Measurements from ENCODE around the gene STX16. TPM values are rescaled to one million over a fixed set of nuclear protein-coding genes. Genes with fewer than 3 reads are reported as not detected.

The STX16 gene
- total RNA-seq, 1 experiment from 2014 or later: 44.5 TPM

- Histone ChIP-seq H3K4me3 (ENCODE audit: low read depth, low read length, poor library complexity, severe bottlenecking) (no peak overlapping the region), H3K27ac (ENCODE audit: low read depth, low read length, poor library complexity, severe bottlenecking) (no peak overlapping the region), H3K36me3 (ENCODE audit: insufficient read depth, low read length, poor library complexity, severe bottlenecking) (no peaks in the 10 kb centered on the region), H3K4me1 (ENCODE audit: insufficient read depth, low read length, poor library complexity, severe bottlenecking) (peaks cover 5% of the 10 kb centered on the region), H3K9me3 (ENCODE audit: low read depth, low read length, poor library complexity, severe bottlenecking) (no peaks in the 10 kb centered on the region), H3K27me3 (replicated peaks; ENCODE audit: insufficient read depth, low read depth, low read length, poor library complexity) (no peaks in the 10 kb centered on the region)
- ChIA-PET POLR2A (ENCODE audit: low non-redundant PET) (no interaction called here), CTCF (no interaction called here)
- intact Hi-C loops (cut with micrococcal nuclease; ENCODE audit: unreplicated experiment): no loop called here
- no peak for DNase-seq (ENCODE audit: low spot score)
- no TSS peak for BruUV-seq (replicated peaks)
- TF ChIP-seq EZH2 (IDR thresholded peaks at IDR 0.05; ENCODE audit: borderline replicate concordance, low read depth, low read length, poor library complexity, severe bottlenecking): no peak
- TF ChIP-seq, protein P1, sequence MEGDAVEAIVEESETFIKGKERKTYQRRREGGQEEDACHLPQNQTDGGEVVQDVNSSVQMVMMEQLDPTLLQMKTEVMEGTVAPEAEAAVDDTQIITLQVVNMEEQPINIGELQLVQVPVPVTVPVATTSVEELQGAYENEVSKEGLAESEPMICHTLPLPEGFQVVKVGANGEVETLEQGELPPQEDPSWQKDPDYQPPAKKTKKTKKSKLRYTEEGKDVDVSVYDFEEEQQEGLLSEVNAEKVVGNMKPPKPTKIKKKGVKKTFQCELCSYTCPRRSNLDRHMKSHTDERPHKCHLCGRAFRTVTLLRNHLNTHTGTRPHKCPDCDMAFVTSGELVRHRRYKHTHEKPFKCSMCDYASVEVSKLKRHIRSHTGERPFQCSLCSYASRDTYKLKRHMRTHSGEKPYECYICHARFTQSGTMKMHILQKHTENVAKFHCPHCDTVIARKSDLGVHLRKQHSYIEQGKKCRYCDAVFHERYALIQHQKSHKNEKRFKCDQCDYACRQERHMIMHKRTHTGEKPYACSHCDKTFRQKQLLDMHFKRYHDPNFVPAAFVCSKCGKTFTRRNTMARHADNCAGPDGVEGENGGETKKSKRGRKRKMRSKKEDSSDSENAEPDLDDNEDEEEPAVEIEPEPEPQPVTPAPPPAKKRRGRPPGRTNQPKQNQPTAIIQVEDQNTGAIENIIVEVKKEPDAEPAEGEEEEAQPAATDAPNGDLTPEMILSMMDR (conservative IDR thresholded peaks at IDR 0.05; ENCODE audit: low read depth, low read length): no peak
Observed at GRCh38 chr20:58619077-58619863, 31.8 kb upstream of the STX16 start.

DNA sequence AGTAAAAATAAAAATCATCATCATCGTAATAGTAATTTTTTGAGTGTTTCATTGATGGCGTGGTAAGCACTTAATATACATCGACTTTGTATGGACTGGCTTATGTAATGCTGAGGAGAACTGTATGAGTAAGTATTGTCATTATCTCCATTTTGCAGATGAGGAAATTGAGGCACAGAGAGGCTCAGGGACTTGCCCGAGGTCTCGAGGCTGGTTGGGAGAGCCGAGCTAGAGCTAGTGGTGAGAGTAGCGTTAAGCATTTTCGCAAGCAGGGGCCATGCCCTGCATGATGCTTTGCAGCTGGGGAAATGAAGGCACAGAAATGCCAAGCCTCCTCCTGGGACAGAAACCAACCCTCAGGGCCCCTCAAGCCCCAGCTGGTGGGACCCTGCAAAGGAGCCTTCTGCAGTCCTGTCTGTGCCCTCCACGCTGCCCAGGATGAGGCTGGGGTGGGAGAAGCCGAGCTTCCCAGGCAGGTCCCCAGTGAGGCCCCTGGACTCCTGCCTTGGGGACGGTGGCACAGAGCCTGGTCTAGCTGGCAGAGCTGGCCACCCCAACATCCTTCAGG, 31.1 kb upstream of the STX16 start:
- ChIA-PET CTCF (no interaction called here), POLR2A (ENCODE audit: low non-redundant PET) (no interaction called here)
- intact Hi-C loops (cut with micrococcal nuclease; ENCODE audit: unreplicated experiment): no loop called here
- peak; percentile 30 for DNase-seq (ENCODE audit: low spot score)
- H3K27me3 ChIP-seq (replicated peaks; ENCODE audit: insufficient read depth, low read depth, low read length, poor library complexity): no peaks in the 10 kb centered on the region
- no peak overlapping the region for H3K27ac ChIP-seq (ENCODE audit: low read depth, low read length, poor library complexity, severe bottlenecking)
- H3K4me3 ChIP-seq (ENCODE audit: low read depth, low read length, poor library complexity, severe bottlenecking): no peak overlapping the region
- no peaks in the 10 kb centered on the region for H3K9me3 ChIP-seq (ENCODE audit: low read depth, low read length, poor library complexity, severe bottlenecking)
- BruUV-seq (replicated peaks): TSS peak; percentile 64
- no peak for TF ChIP-seq EZH2 (IDR thresholded peaks at IDR 0.05; ENCODE audit: borderline replicate concordance, low read depth, low read length, poor library complexity, severe bottlenecking)
- TF ChIP-seq, protein P1 (conservative IDR thresholded peaks at IDR 0.05; ENCODE audit: low read depth, low read length): no peak
- peaks cover 6% of the 10 kb centered on the region for H3K4me1 ChIP-seq (ENCODE audit: insufficient read depth, low read length, poor library complexity, severe bottlenecking)
- H3K36me3 ChIP-seq (ENCODE audit: insufficient read depth, low read length, poor library complexity, severe bottlenecking): no peaks in the 10 kb centered on the region

- intact Hi-C loops (cut with micrococcal nuclease; ENCODE audit: unreplicated experiment): no loop called here
- ChIA-PET POLR2A (ENCODE audit: low non-redundant PET) (no interaction called here), CTCF (no interaction called here)
- H3K4me3 ChIP-seq (ENCODE audit: low read depth, low read length, poor library complexity, severe bottlenecking): no peak overlapping the region
- H3K9me3 ChIP-seq (ENCODE audit: low read depth, low read length, poor library complexity, severe bottlenecking): no peaks in the 10 kb centered on the region
- peaks cover 6% of the 10 kb centered on the region for H3K4me1 ChIP-seq (ENCODE audit: insufficient read depth, low read length, poor library complexity, severe bottlenecking)
- H3K27me3 ChIP-seq (replicated peaks; ENCODE audit: insufficient read depth, low read depth, low read length, poor library complexity): no peaks in the 10 kb centered on the region
- no peaks in the 10 kb centered on the region for H3K36me3 ChIP-seq (ENCODE audit: insufficient read depth, low read length, poor library complexity, severe bottlenecking)
- no TSS peak for BruUV-seq (replicated peaks)
- TF ChIP-seq, protein P1 (conservative IDR thresholded peaks at IDR 0.05; ENCODE audit: low read depth, low read length): peak; percentile 31; the same call in 1 of the 2 replicates
- TF ChIP-seq EZH2 (IDR thresholded peaks at IDR 0.05; ENCODE audit: borderline replicate concordance, low read depth, low read length, poor library complexity, severe bottlenecking): no peak
- no peak for DNase-seq (ENCODE audit: low spot score)
- no peak overlapping the region for H3K27ac ChIP-seq (ENCODE audit: low read depth, low read length, poor library complexity, severe bottlenecking)
Observed at GRCh38 chr20:58621906-58622548, 29.1 kb upstream of the STX16 start.
